Camera-type eye (tissue), 1 donor: ENCODE results near the gene TAMALIN. TPM values are rescaled to one million over a fixed set of nuclear protein-coding genes. Genes with fewer than 3 reads are reported as not detected.

Experiments used
- total RNA-seq: library from RNA; depleted of rRNA; stranded (reverse); fragments of >200 nt; gene quantifications from one replicate; pipeline ENCODE4 v1.2.3, GENCODE V29; 2014

Gene TAMALIN
- total RNA-seq, result 7.5 TPM

GRCh38 chr12:52006726-52007157 lies at the start of gene TAMALIN:
TSS of gene TAMALIN (plus strand) at chr12:52006946. CDS start at chr12:52007020, 74 bp downstream.

DNA sequence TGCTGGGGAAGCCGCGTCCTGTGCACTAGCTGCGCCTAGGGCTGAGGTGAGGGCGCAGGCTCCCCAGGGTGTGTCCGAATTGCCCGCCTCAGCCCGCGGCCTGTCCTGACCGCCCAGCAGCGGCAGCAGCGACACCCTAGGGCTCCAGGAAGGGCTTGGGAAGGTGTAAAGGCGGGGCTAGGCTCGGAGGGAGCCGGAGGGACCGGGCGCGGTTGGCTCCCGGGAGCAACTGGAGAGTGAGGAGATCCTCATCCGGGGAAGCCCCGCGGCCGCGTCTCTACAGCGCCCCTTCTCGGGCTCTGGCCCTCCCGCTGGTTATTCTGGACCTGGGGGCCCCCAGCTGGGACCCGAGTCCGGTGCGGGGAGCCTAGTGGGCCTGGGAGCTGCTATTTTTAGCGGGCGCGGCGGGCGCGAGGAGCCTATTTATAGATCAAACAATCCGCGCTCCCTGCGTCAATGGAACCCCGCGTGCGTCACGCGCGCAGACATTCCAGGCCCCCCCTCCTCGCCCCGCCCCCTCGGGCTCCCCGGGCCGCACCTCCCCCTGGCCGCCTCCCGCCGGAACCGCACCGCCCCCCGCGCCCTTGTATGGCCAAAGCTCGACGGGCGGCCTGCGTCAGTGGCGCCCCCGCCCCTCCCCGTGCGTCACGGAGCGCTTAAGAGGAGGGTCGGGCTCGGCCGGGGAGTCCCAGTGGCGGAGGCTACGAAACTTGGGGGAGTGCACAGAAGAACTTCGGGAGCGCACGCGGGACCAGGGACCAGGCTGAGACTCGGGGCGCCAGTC lies 44.2 kb downstream of the TAMALIN start, which contains the start of gene NR4A1:
NR4A1 (plus strand) TSS at position 685 of the 784 bp plus-strand sequence. CDS start 2,887 bp downstream, outside the sequence.

Other genes with a start within 250 kb of the TAMALIN start
- 2.2 TPM for gene FIGNL2, start 158.2 kb upstream of the TAMALIN start, total RNA-seq
- gene ANKRD33, start 118.8 kb upstream of the TAMALIN start, total RNA-seq, result 4.2 TPM
- 47.7 TPM for gene ACVRL1, start 99.4 kb upstream of the TAMALIN start, total RNA-seq
- 31.8 TPM for gene ACVR1B, start 55.2 kb upstream of the TAMALIN start, total RNA-seq
- gene NR4A1, start 44.5 kb downstream of the TAMALIN start, total RNA-seq, result 58.5 TPM
- 25.0 TPM for gene ATG101, start 63.0 kb downstream of the TAMALIN start, total RNA-seq
- gene SMIM41, start 72.8 kb downstream of the TAMALIN start, total RNA-seq, result not detected
- gene KRT80, start 185.1 kb downstream of the TAMALIN start, total RNA-seq, result 1.6 TPM
- 12.1 TPM for gene KRT7, start 226.3 kb downstream of the TAMALIN start, total RNA-seq